Calu3 (cell line): ENCODE data around the gene SPSB4. TPM values are rescaled to one million over a fixed set of nuclear protein-coding genes. Genes with fewer than 3 reads are reported as not detected.

Source experiments
- BruUV-seq: library from RNA; stranded (reverse); fragments of 400-500 nt; replicated peaks from 2 replicates; lab custom pipeline; 2021; lab: Mats Ljungman, UMichigan
- CTCF ChIA-PET: fragments of 300-600 bp; sonication (Branson Sonifier 250); formaldehyde crosslinking; loops from one replicate; lab custom pipeline; 2022; ENCODE audit warnings: antibody characterized with exemption; lab: Charles Lee
- DNase-seq: peaks from one replicate; pipeline ENCODE4 v3.0.0; 2022
- H3K27ac Mint-ChIP-seq: one replicate; pipeline ENCODE4 v1.8.0; 2022; ENCODE audit warnings: mixed read lengths; ENCODE audit not compliant: unreplicated experiment
- H3K27me3 Mint-ChIP-seq: one replicate; pipeline ENCODE4 v1.8.0; 2022; ENCODE audit warnings: mixed read lengths; ENCODE audit not compliant: unreplicated experiment
- H3K36me3 Mint-ChIP-seq: one replicate; pipeline ENCODE4 v1.8.0; 2022; ENCODE audit warnings: mild to moderate bottlenecking, moderate library complexity, mixed read lengths; ENCODE audit not compliant: insufficient read depth, unreplicated experiment
- H3K4me1 Mint-ChIP-seq: one replicate; pipeline ENCODE4 v1.8.0; 2022; ENCODE audit warnings: mild to moderate bottlenecking, low read depth, mixed read lengths; ENCODE audit not compliant: unreplicated experiment
- H3K4me3 Mint-ChIP-seq: one replicate; pipeline ENCODE4 v1.8.0; 2022; ENCODE audit warnings: mild to moderate bottlenecking, low read depth, moderate library complexity, mixed read lengths; ENCODE audit not compliant: unreplicated experiment
- H3K9me3 Mint-ChIP-seq: one replicate; pipeline ENCODE4 v1.8.0; 2022; ENCODE audit warnings: low read depth, mixed read lengths; ENCODE audit not compliant: unreplicated experiment
- intact Hi-C: fragments of 100-400 bp; cut with micrococcal nuclease; formaldehyde crosslinking; loops from one replicate; pipeline ENCODE4 v1.10.0; 2022; ENCODE audit not compliant: unreplicated experiment
- total RNA-seq: library from RNA; stranded (reverse); gene quantifications from 2 replicates; pipeline ENCODE4 v1.2.3, GENCODE V29; 2022
- TF ChIP-seq, protein P1 (sequence below): fragments of 200-600 bp; IDR thresholded peaks from one replicate; pipeline ENCODE4 v1.8.0; 2022; ENCODE audit warnings: antibody characterized with exemption; ENCODE audit not compliant: unreplicated experiment

SPSB4 gene
- total RNA-seq, 1 experiment from 2014 or later: not detected

DNA sequence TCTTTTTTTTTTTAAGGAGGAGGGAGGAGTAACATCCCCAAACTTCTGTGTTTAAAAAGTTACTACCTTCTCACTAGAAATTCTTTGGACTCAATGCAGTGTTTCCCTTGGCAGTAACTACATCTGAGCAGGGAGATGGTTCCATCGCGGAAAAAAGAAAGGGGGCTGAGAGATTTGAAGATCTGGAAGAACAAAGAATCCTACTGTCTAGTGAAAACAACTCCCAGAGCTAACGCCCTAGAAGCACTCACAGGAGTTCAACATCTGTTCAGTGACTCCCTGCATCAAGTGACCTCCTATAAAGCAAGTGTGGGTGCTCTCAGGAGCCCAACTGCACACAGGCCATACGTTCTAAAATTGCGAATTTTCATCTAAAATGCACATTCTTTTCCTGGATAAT is 113.7 kb downstream of the SPSB4 start:
- no TSS peak for BruUV-seq
- H3K27me3 Mint-ChIP-seq: peaks cover 20% of the 10 kb centered on the region

DNA sequence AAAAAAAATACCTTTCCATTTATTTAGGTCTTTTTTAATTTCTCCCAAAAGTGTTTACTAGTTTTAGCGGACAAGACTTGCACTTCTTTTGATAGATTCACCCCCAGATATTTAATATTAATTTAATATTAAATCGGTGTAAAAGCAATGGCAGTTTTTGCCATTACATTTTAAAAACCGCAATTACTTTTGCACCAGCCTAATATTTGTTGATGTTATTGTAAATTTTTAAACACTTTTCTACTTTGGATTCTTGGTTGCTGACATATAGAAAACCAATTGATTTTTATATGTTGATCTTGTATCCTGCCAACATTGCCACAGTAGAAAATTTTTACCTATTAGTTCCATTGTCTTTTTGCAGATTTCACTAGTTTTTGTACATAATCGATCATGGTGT is 116.5 kb downstream of the SPSB4 start:
- H3K4me1 Mint-ChIP-seq: no peaks in the 10 kb centered on the region
- no peak overlapping the region for H3K4me3 Mint-ChIP-seq
- intact Hi-C loops: no loop called here
- TF ChIP-seq, protein P1, sequence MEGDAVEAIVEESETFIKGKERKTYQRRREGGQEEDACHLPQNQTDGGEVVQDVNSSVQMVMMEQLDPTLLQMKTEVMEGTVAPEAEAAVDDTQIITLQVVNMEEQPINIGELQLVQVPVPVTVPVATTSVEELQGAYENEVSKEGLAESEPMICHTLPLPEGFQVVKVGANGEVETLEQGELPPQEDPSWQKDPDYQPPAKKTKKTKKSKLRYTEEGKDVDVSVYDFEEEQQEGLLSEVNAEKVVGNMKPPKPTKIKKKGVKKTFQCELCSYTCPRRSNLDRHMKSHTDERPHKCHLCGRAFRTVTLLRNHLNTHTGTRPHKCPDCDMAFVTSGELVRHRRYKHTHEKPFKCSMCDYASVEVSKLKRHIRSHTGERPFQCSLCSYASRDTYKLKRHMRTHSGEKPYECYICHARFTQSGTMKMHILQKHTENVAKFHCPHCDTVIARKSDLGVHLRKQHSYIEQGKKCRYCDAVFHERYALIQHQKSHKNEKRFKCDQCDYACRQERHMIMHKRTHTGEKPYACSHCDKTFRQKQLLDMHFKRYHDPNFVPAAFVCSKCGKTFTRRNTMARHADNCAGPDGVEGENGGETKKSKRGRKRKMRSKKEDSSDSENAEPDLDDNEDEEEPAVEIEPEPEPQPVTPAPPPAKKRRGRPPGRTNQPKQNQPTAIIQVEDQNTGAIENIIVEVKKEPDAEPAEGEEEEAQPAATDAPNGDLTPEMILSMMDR: no peak
- CTCF ChIA-PET: no interaction called here
- H3K27me3 Mint-ChIP-seq: peaks cover 32% of the 10 kb centered on the region
- no peaks in the 10 kb centered on the region for H3K36me3 Mint-ChIP-seq
- no peak for DNase-seq
- H3K9me3 Mint-ChIP-seq: peaks cover 2% of the 10 kb centered on the region
- H3K27ac Mint-ChIP-seq: no peak overlapping the region
- no TSS peak for BruUV-seq

More for the DNA sequence above, 113.7 kb downstream of the SPSB4 start:
- intact Hi-C loops: no loop called here
- CTCF ChIA-PET: interaction anchor here (0.7 kb wide), 1 partner anchor 630 kb away, joined by 5 read pairs; no protein-coding TSS in a partner anchor
- Mint-ChIP-seq H3K27ac (no peak overlapping the region), H3K4me1 (no peaks in the 10 kb centered on the region), H3K36me3 (no peaks in the 10 kb centered on the region), H3K4me3 (no peak overlapping the region), H3K9me3 (peaks cover 12% of the 10 kb centered on the region)
- DNase-seq: no peak
- TF ChIP-seq, protein P1: no peak

DNA sequence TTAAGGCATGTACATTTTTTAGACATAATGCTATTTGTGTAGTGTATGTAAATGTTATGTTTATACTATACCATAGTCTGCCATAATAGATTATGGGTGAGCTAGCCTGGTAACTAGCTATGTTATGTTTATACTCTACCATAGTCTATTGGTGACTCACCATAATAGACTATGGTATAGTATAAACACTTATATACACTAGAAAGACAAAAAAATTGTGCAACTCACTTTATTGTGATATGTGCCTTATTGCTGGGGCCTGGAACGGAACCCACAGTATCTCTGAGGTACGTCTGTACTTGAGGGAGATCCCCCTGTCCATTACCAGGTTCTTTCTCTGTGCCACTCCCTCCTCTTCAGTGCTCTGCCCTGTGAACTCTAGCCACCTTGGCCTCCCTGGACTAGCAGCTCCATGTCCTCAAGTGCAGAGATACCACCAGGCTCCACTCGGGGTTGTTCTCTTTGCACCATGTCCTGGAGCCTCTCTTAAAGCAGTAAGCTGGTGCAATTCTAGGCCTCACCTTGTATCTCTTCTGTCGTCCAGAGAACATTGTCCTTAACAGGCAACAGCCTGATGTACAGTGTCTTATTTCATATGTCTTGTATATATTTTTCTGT is 119.6 kb downstream of the SPSB4 start:
- Mint-ChIP-seq H3K4me1 (no peaks in the 10 kb centered on the region), H3K36me3 (no peaks in the 10 kb centered on the region), H3K4me3 (no peak overlapping the region), H3K27me3 (peaks cover 50% of the 10 kb centered on the region), H3K27ac (no peak overlapping the region), H3K9me3 (peaks cover 2% of the 10 kb centered on the region)
- no TSS peak for BruUV-seq
- CTCF ChIA-PET: no interaction called here
- no peak for DNase-seq
- intact Hi-C loops: no loop called here
- TF ChIP-seq, protein P1: no peak

DNA sequence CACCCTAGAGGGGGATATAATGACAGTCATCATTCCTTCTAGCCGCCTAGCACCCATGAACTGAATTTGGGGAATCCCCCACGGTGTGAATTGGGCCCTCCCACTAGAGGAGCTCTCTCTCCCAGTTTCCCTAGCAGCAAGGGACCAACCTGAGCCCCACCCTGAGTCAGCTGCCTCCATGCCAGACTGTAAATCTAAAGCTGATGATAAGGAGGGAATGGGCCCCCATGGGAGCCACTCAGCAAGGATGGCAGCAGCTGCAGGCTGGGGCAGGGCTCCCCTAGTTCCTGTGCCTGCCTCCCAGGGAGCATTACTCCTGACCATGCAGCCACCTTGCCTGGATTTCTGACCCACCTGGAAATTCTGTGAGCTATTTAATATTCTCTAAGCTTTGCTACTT is 123.5 kb downstream of the SPSB4 start:
- H3K36me3 Mint-ChIP-seq: no peaks in the 10 kb centered on the region
- no TSS peak for BruUV-seq
- H3K4me1 Mint-ChIP-seq: no peaks in the 10 kb centered on the region
- no peak overlapping the region for H3K4me3 Mint-ChIP-seq
- no peak for DNase-seq
- intact Hi-C loops: no loop called here
- no peaks in the 10 kb centered on the region for H3K9me3 Mint-ChIP-seq
- H3K27ac Mint-ChIP-seq: no peak overlapping the region
- CTCF ChIA-PET: no interaction called here
- H3K27me3 Mint-ChIP-seq: peaks cover 61% of the 10 kb centered on the region
- TF ChIP-seq, protein P1: no peak
